RPMI8226 (cell line): ENCODE results near the gene TNFAIP6.
"Not testable (repeated sequence)": the region's sequence is repeated elsewhere in the genome, so short reads cannot be mapped to it uniquely, and the experiment has no call there.

Experiments
- DNase-seq: peaks from one replicate; pipeline ENCODE4 v3.0.0-alpha.2; 2015

TNFAIP6 gene, protein sequence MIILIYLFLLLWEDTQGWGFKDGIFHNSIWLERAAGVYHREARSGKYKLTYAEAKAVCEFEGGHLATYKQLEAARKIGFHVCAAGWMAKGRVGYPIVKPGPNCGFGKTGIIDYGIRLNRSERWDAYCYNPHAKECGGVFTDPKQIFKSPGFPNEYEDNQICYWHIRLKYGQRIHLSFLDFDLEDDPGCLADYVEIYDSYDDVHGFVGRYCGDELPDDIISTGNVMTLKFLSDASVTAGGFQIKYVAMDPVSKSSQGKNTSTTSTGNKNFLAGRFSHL

GRCh38 chr2:151357359-151357758, at the start of gene TNFAIP6:
TSS of gene TNFAIP6 (plus strand) at chr2:151357592. CDS start at chr2:151357667, 75 bp downstream.
- no peak for DNase-seq

DNA sequence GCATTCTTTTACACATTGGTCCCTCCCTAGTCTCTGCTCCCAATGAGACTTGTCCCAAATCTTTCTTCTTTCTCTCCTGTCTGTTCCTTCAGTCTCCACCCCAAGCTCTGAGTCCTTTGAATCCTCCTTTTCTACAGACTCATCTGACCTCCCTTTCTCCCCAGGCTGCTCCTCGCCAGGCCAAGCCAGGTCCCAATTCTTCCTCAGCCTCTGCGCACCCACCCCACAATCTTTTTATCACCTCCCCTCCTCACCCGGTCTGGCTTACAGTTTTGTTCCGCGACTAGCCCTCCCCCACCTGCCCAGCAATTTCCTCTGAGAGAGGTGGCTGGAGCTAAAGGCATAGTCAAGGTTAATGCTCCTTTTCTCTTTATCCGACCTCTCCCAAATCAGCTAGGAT, 47.1 kb upstream of the TNFAIP6 start:
- not testable (repeated sequence) for DNase-seq

DNA sequence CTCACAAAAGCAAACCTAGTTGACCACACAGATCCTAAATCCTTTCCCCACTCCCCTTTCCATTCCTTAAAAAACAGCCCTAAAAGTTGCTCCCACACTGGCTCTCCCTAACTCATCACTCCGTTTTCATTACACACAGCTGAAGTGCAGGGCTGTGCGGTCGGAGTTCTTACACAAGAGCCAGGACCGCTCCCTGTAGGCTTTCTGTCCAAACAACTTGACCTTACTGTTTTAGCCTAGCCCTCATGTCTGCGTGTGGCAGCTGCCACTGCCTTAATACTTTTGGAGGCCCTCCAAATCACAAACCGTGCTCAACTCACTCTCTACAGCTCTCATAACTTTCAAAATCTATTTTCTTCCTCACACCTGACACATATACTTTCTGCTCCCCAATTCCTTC, 45.0 kb upstream of the TNFAIP6 start:
- DNase-seq, result not testable (repeated sequence)

- DNase-seq, result no peak
These were observed 42.0 kb upstream of the TNFAIP6 start for GRCh38 chr2:151315381-151315903.

GRCh38 chr2:151325581-151326095, 31.8 kb upstream of the TNFAIP6 start:
- DNase-seq, result no peak

DNA sequence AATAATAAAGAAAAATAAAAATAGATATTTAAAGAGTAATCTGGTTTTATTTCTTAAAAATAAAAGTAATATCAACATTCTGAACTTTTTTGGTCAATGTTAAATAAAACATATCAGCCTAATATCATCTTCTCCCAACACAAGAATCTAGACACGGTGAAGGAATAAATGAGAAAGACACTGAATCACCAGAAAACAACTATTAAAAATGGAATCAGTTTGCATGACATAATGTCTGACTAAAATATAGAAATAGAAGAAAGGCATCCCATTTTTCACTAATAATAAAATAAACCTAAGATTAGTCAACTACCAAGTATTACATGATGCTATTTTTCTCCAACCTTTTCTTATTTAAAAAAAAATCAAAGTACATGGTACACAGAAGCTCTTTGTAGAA, 30.8 kb upstream of the TNFAIP6 start:
- no peak for DNase-seq

DNA sequence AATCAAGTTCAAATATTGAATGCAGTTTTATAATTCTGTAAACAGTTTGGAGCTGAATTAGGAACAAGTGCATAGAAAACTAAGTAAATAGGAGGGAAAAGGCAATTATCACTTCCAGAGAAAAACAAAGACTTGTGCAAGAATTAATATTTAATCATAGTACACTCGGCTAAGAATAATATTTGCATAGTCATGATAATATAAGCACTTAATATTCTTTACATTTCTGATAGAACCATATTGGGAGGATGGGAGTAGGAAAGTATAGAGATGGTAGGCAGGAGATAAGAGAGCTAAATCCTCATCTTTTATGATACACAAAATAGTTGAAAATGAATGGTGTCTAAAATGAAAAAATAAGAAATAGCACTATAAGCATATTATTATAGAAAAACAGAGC, 27.4 kb upstream of the TNFAIP6 start:
- DNase-seq, result no peak

- no peak for DNase-seq
These were observed 24.3 kb upstream of the TNFAIP6 start for GRCh38 chr2:151333083-151333482.

GRCh38 chr2:151334082-151334815, 23.1 kb upstream of the TNFAIP6 start:
- DNase-seq, result no peak

- no peak for DNase-seq
These were observed 20.5 kb upstream of the TNFAIP6 start for GRCh38 chr2:151336863-151337371.

DNA sequence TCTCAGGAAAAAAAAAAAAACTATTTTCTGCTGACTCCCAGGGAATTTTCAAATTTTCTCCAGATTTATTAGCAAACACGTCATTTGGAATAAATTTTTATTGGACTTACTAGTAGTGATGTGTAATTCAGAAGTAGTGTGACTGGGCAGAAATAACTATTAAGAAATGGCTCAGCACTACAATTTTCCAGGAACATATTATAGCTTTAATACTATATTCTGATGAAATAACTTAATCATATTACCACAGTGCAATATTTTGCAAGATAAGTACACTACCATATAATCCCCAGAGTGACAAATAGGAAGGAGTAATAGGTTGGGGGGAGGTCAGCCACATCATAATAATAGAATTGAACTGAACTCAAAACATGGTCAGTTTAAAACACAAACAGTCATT, 19.7 kb upstream of the TNFAIP6 start:
- DNase-seq, result no peak

DNA sequence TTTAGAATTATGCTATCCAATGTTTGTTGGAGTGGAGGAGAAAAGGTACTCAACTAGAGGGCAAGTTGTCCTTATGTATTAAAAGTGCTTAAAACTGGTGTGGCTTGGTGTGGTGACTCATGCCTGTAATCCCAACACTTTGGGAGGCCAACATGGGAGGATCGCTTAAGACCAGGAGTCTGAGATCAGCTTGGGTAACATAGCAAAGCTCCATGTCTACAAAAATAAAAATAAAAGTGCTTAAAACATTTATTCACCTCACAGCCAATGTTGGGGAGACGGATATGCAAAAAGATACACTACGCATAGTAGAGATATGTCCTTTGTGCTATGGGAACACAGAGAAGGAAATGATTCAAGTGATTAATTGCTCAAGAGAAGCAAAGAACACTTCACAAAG, 19.3 kb upstream of the TNFAIP6 start:
- no peak for DNase-seq

- no peak for DNase-seq
These were observed 14.3 kb upstream of the TNFAIP6 start for GRCh38 chr2:151343073-151343472.

DNA sequence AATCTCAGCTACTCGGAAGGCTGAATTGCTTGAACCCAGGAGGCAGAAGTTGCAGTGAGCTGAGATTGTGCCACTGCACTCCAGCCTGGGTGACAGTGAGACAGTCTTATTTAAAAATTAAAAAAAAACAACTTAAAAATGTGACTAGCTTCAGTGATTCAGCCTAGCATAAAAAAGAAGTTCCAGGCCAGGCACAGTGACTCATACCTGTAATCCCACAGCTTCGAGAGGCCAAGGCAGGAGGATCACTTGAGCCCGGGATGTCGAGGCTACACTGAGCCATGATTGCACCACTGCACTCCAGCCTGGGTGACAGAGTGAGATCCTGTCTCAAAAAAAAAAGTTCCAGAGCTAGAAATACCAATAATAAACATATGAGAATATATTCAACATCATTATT, 13.2 kb upstream of the TNFAIP6 start:
- DNase-seq, result not testable (repeated sequence)

DNA sequence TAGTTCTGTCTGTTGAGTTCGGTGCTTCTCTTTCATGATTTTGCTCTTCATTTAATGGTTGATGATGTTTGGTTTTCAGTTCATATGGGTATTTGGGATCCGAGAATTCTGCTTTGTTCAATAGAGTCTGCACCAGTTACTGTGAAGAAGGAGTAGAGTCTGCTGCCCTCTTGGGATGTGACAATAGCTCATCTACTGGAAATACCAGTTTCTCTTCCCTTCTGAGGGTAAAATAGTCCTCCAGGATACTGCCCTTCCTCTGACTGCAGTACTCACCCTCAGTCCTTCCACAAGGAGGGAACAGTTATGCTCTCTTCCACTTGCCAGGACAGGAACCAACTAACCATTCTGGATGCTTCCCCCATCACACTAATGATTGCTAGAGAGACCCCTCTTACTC, 12.5 kb upstream of the TNFAIP6 start:
- DNase-seq, result no peak

GRCh38 chr2:151347294-151347693, 10.1 kb upstream of the TNFAIP6 start:
- no peak for DNase-seq

GRCh38 chr2:151347906-151348305, 9.5 kb upstream of the TNFAIP6 start:
- no peak for DNase-seq

GRCh38 chr2:151350579-151351195, 6.7 kb upstream of the TNFAIP6 start:
- DNase-seq, result no peak

GRCh38 chr2:151353995-151354394, 3.4 kb upstream of the TNFAIP6 start:
- no peak for DNase-seq

DNA sequence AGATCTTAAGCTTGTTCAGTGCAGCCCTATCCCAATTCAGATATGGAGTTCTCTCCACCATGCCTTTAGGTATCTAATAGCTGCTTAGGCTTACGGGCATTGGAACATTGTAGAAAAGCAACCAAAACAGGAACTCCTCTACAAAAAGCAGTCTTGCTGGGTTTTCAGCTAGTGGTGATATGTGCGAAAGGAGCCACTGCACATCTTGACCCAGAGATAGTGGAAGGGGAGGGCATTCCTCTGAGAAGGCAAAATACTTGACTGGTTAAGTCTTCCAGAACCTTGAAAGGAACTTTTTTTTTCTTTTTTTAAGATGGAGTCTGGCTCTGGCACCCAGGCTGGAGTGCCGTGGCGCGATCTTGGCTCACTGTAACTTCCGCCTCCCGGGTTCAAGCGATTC, 2.6 kb upstream of the TNFAIP6 start:
- no peak for DNase-seq

GRCh38 chr2:151358166-151358970, 976 bp downstream of the TNFAIP6 start:
- no peak for DNase-seq

GRCh38 chr2:151359768-151360461, 2.5 kb downstream of the TNFAIP6 start:
- DNase-seq, result no peak
